Measurements from ENCODE around the gene USF1. TPM values are rescaled to one million over a fixed set of nuclear protein-coding genes. Genes with fewer than 3 reads are reported as not detected.

USF1 gene
- total RNA-seq, 6 donors from 2014 or later = 78.2 to 151 (median 84.2) TPM

GRCh38 chr1:161006563-161006962, 39.2 kb downstream of the USF1 start:
- ATAC-seq (ENCODE audit: low FRiP score in 2 of 2) (no peak), DNase-seq (no peak)
- Histone ChIP-seq H3K9me3 (no peaks in the 10 kb centered on the region), H3K4me3 (no peak overlapping the region), H3K36me3 (peaks cover 0 to 6% (median 1%) of the 10 kb centered on the region in 4 donors), H3K27me3 (no peaks in the 10 kb centered on the region), H3K4me1 (peaks cover 24 to 69% (median 38%) of the 10 kb centered on the region in 4 donors), H3K27ac (no peak overlapping the region)
- TF ChIP-seq POLR2A (IDR thresholded peaks at IDR 0.05) (no peak), POLR2AphosphoS5 (IDR thresholded peaks at IDR 0.05) (no peak), EP300 (IDR thresholded peaks at IDR 0.05) (no peak), CTCF (IDR thresholded peaks at IDR 0.05) (no peak)
- 92 to 93% methylated on average over 8 of the region's 8 CpGs for WGBS, 2 donors

- 53 to 60% methylated on average over 5 of the region's 5 CpGs for WGBS, 2 donors
- DNase-seq (peak in 1 of 2 donors; percentile 44), ATAC-seq (ENCODE audit: low FRiP score in 2 of 2) (no peak)
- Histone ChIP-seq H3K4me1 (peaks cover 12 to 42% (median 24%) of the 10 kb centered on the region in 4 donors), H3K27ac (peak overlapping the region; percentile 14 to 58 (median 26)), H3K4me3 (no peak overlapping the region), H3K27me3 (no peaks in the 10 kb centered on the region), H3K36me3 (peaks cover 26 to 45% (median 32%) of the 10 kb centered on the region in 4 donors), H3K9me3 (no peaks in the 10 kb centered on the region)
- TF ChIP-seq EP300 (IDR thresholded peaks at IDR 0.05) = no peak
- no peak for TF ChIP-seq POLR2AphosphoS5 (IDR thresholded peaks at IDR 0.05)
- TF ChIP-seq CTCF (IDR thresholded peaks at IDR 0.05) = no peak
- TF ChIP-seq POLR2A (IDR thresholded peaks at IDR 0.05) = no peak
Measured at GRCh38 chr1:161001525-161001924, 44.3 kb downstream of the USF1 start.

GRCh38 chr1:161000736-161001480, 44.9 kb downstream of the USF1 start:
- TF ChIP-seq POLR2A (IDR thresholded peaks at IDR 0.05) (no peak), POLR2AphosphoS5 (IDR thresholded peaks at IDR 0.05) (no peak), EP300 (IDR thresholded peaks at IDR 0.05) (no peak)
- Histone ChIP-seq H3K27me3 (no peaks in the 10 kb centered on the region), H3K4me1 (peaks cover 12 to 38% (median 22%) of the 10 kb centered on the region in 4 donors), H3K9me3 (no peaks in the 10 kb centered on the region), H3K27ac (peak overlapping the region; percentile 14 to 58 (median 26)), H3K4me3 (no peak overlapping the region), H3K36me3 (peaks cover 26 to 51% (median 32%) of the 10 kb centered on the region in 4 donors)
- 76 to 85% methylated on average over 11 of the region's 11 CpGs for WGBS, 2 donors
- ATAC-seq (ENCODE audit: low FRiP score in 2 of 2) (no peak), DNase-seq (no peak)

- H3K27ac ChIP-seq = peak overlapping the region in 3 of 4 donors; percentile 66 to 89 (median 81)
- ATAC-seq (ENCODE audit: low FRiP score in 2 of 2) = no peak
- TF ChIP-seq POLR2A (IDR thresholded peaks at IDR 0.05) (no peak), POLR2AphosphoS5 (IDR thresholded peaks at IDR 0.05) (no peak), EP300 (IDR thresholded peaks at IDR 0.05) (no peak), CTCF (IDR thresholded peaks at IDR 0.05) (no peak)
- no peaks in the 10 kb centered on the region for H3K9me3 ChIP-seq
- H3K27me3 ChIP-seq = no peaks in the 10 kb centered on the region
- no peak for DNase-seq
- peaks cover 26 to 56% (median 32%) of the 10 kb centered on the region in 4 donors for H3K36me3 ChIP-seq
- 94 to 100% methylated on average over 5 of the region's 5 CpGs for WGBS, 2 donors
- no peak overlapping the region for H3K4me3 ChIP-seq
- peaks cover 12 to 30% (median 19%) of the 10 kb centered on the region in 4 donors for H3K4me1 ChIP-seq
Measured at GRCh38 chr1:160999376-160999775, 46.4 kb downstream of the USF1 start.

- ATAC-seq (ENCODE audit: low FRiP score in 2 of 2) = peak; percentile 84 to 87
- Histone ChIP-seq H3K4me1 (peaks cover 12 to 23% (median 20%) of the 10 kb centered on the region in 4 donors), H3K36me3 (peaks cover 26 to 57% (median 32%) of the 10 kb centered on the region in 4 donors), H3K27ac (peak overlapping the region; percentile 66 to 89 (median 76)), H3K9me3 (no peaks in the 10 kb centered on the region), H3K27me3 (no peaks in the 10 kb centered on the region), H3K4me3 (no peak overlapping the region)
- WGBS, 2 donors = 65 to 100% methylated on average over 1 of the region's 1 CpG
- DNase-seq = peak in 1 of 2 donors; percentile 85
- TF ChIP-seq CTCF (IDR thresholded peaks at IDR 0.05) = peak; percentile 62 to 84 (median 76)
- peak in 1 of 4 donors; percentile 72 for TF ChIP-seq EP300 (IDR thresholded peaks at IDR 0.05)
- peak; percentile 57 to 83 for TF ChIP-seq POLR2AphosphoS5 (IDR thresholded peaks at IDR 0.05)
- no peak for TF ChIP-seq POLR2A (IDR thresholded peaks at IDR 0.05)
Measured at GRCh38 chr1:160997323-160998038, 48.3 kb downstream of the USF1 start.
